IPS-15b (cell line): ENCODE results near the gene RFC5.

Experiments
- H3K27me3 ChIP-seq: one replicate; pipeline ENCODE4 v1.6.1; 2013; ENCODE audit warnings: low read length; ENCODE audit not compliant: control insufficient read depth, insufficient read depth
- H3K36me3 ChIP-seq: one replicate; pipeline ENCODE4 v1.6.1; 2013; ENCODE audit warnings: low read length; ENCODE audit not compliant: control insufficient read depth, insufficient read depth
- H3K4me1 ChIP-seq: one replicate; pipeline ENCODE4 v1.6.1; 2013; ENCODE audit warnings: mild to moderate bottlenecking, low read length; ENCODE audit not compliant: control insufficient read depth, insufficient read depth
- H3K4me3 ChIP-seq: one replicate; pipeline ENCODE4 v1.5.1; 2013; ENCODE audit warnings: low read depth, low read length
- H3K9ac ChIP-seq: one replicate; pipeline ENCODE4 v1.6.1; 2013; ENCODE audit warnings: low read depth, mild to moderate bottlenecking, low read length
- H3K9me3 ChIP-seq: one replicate; pipeline ENCODE4 v1.6.1; 2013; ENCODE audit warnings: mild to moderate bottlenecking, low read length; ENCODE audit not compliant: control insufficient read depth, insufficient read depth

The RFC5 gene

GRCh38 chr12:118055865-118056773, 39.6 kb downstream of the RFC5 start:
- Histone ChIP-seq H3K4me3 (no peak overlapping the region), H3K4me1 (peaks cover 5% of the 10 kb centered on the region), H3K9me3 (no peaks in the 10 kb centered on the region), H3K27me3 (no peaks in the 10 kb centered on the region), H3K36me3 (peaks cover 14% of the 10 kb centered on the region), H3K9ac (peak overlapping the region; percentile 16)

DNA sequence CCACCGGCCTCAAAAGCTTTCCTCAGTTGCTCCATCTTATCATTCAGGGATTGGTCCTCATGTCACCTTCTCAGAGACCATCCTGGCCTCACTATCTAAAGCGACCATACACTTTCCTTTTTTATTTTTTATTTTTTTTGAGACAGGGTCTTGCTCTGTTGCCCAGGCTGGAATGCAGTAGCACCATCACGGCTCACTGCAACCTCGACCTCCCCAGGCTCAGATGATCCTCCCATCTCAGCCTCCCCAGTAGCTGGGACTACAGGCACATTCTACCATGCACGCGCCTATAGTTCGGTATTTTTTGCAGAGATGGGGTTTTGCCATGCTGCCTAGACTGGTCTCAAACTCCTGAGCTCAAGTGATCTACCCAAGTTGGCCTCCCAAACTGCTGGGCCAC, 41.7 kb downstream of the RFC5 start:
- no peak overlapping the region for H3K4me3 ChIP-seq
- H3K9ac ChIP-seq: no peak overlapping the region
- H3K4me1 ChIP-seq: peaks cover 2% of the 10 kb centered on the region
- no peaks in the 10 kb centered on the region for H3K9me3 ChIP-seq
- H3K27me3 ChIP-seq: no peaks in the 10 kb centered on the region
- H3K36me3 ChIP-seq: peaks cover 3% of the 10 kb centered on the region

DNA sequence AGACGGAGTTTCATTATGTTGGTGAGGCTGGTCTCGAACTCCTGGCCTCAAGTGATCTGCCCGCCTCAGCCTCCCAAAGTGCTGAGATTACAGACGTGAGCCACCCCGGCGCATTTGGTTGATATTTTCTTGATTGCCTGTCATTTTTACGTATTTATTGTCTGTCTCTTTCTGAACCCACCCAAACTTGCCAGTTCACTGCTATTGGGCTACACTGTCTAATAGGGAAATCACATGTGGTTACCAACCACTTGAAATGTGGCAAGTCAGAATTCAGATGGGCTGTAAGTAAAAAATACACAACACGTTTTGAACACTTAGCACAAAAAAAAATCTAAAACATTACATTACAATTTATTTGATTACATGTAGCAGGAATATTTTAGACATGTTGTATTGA, 42.4 kb downstream of the RFC5 start:
- Histone ChIP-seq H3K9me3 (no peaks in the 10 kb centered on the region), H3K4me3 (no peak overlapping the region), H3K9ac (no peak overlapping the region), H3K4me1 (peaks cover 8% of the 10 kb centered on the region), H3K36me3 (peaks cover 3% of the 10 kb centered on the region), H3K27me3 (no peaks in the 10 kb centered on the region)

- peaks cover 3% of the 10 kb centered on the region for H3K36me3 ChIP-seq
- H3K4me1 ChIP-seq: peaks cover 14% of the 10 kb centered on the region
- peak overlapping the region; percentile 81 for H3K9ac ChIP-seq
- no peaks in the 10 kb centered on the region for H3K27me3 ChIP-seq
- peak overlapping the region; percentile 89 for H3K4me3 ChIP-seq
- H3K9me3 ChIP-seq: no peaks in the 10 kb centered on the region
Measured at GRCh38 chr12:118059341-118060191, 43.1 kb downstream of the RFC5 start.

- Histone ChIP-seq H3K9me3 (no peaks in the 10 kb centered on the region), H3K9ac (peak overlapping the region; percentile 81), H3K4me3 (peak overlapping the region; percentile 89), H3K27me3 (no peaks in the 10 kb centered on the region), H3K36me3 (peaks cover 3% of the 10 kb centered on the region), H3K4me1 (peaks cover 15% of the 10 kb centered on the region)
Measured at GRCh38 chr12:118060301-118061010, 44.0 kb downstream of the RFC5 start.

DNA sequence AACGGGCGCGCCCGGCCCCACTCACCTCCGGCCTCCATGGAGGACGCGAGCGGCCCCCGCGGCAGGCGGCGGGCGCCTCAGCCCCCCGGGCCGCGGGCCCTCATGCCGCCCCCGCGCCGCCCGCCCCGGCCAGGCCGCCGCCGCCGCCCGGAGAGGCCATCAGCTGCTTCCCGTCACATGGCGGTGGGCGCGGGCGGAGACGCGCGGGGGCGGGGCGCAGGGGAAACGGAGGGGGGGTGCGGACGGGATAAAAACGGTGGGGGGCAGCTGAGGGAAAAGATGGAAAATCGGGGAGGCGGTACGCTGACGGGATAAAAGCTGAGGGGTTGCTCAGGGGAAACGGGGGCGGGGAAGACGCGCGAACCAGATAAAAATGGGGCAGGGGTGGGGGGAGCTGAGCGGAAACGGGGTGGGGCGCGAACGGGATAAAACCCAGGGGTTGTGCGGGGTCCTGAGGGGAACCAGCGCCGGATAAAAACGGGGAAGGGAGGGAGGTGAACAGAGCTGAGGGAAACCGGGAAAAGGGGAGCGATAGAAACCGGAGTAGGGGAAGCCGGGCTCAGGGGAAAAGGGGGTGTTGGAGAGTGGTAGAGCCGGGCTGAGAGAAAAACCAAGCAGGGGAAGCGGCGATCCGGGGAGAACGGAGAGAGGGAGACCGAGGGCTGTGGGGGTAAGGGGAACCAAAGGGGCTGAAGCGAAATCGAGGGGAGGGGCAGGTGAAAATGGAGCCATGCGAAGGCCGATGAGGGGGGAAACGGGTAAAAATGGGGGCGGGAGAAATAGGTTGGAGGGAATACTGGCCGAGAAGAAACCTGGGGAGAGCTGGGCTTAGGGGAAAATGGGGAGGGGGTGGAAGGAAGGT, 44.7 kb downstream of the RFC5 start, which contains the start of gene WSB2:
Gene WSB2 (minus strand): TSS at position 169 of the 862 bp plus-strand sequence. CDS start 131 bp downstream, at position 38.
- H3K9me3 ChIP-seq: no peaks in the 10 kb centered on the region
- H3K4me3 ChIP-seq: peak within 1 kb of the TSS; percentile 90
- peaks cover 15% of the 10 kb centered on the region for H3K4me1 ChIP-seq
- peak within 1 kb of the TSS; percentile 81 for H3K9ac ChIP-seq
- H3K36me3 ChIP-seq: peaks cover 3% of the 10 kb centered on the region
- H3K27me3 ChIP-seq: no peaks in the 10 kb centered on the region

DNA sequence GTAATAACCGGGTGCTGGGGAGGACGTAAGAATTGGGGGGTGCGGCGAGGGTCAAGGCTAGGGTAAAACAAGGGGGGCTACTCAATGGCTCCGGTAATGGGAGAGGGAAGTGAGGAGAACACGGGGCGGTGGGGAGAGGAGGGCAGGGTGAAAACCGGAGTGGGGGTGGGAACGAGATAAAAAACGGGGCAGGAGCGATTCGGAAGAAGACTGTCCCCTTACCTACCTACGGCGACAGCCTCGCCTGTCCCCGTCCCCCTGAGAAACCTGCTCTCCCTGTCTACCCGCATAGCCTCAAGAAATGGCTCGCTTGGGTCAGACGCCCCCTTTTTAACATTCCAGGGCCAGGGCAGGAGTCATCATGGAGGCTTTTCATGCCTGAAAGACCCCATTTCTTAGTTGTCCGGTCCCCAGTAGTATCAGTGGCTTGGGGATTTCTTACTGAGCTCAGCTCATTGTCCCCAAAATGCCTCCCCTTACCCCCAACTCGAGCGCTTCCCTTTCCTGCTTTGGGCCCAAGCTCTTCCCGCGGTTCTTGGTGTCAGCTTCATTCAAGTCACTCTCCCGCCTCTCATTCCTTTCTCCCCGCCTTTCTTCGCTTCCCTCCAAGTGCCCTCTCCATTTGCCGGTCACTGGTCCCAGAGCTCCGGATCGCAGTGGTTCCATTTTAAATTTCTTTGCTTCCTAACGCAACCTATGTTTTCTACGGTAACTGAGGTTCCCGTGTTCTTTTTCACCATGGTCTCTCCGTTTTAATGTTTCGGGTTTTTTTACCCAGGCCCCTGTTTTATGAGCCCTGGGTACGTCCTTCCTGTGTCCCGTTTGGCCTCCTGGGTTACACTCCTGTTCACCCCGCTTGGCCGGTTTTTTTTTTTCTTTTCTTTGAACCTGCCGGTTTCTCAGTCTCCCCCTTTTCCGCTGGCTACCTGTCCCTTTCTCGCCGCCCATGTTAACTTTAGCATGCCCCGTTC, 45.7 kb downstream of the RFC5 start:
- Histone ChIP-seq H3K4me1 (peaks cover 15% of the 10 kb centered on the region), H3K4me3 (peak overlapping the region; percentile 90), H3K36me3 (peaks cover 6% of the 10 kb centered on the region), H3K9me3 (no peaks in the 10 kb centered on the region), H3K9ac (peak overlapping the region; percentile 72), H3K27me3 (no peaks in the 10 kb centered on the region)

- Histone ChIP-seq H3K36me3 (peaks cover 12% of the 10 kb centered on the region), H3K27me3 (no peaks in the 10 kb centered on the region), H3K9me3 (no peaks in the 10 kb centered on the region), H3K4me1 (peaks cover 15% of the 10 kb centered on the region), H3K9ac (no peak overlapping the region), H3K4me3 (peak overlapping the region; percentile 90)
Measured at GRCh38 chr12:118063576-118064391, 47.3 kb downstream of the RFC5 start.

- peaks cover 15% of the 10 kb centered on the region for H3K4me1 ChIP-seq
- no peaks in the 10 kb centered on the region for H3K27me3 ChIP-seq
- peaks cover 14% of the 10 kb centered on the region for H3K36me3 ChIP-seq
- H3K9me3 ChIP-seq: no peaks in the 10 kb centered on the region
- H3K9ac ChIP-seq: no peak overlapping the region
- no peak overlapping the region for H3K4me3 ChIP-seq
Measured at GRCh38 chr12:118064608-118065007, 48.1 kb downstream of the RFC5 start.
